Measurements from ENCODE around the gene GCHFR.

The GCHFR gene

GRCh38 chr15:40751745-40752144 is 12.1 kb upstream of the GCHFR start:
- intact Hi-C loops (cut with DNase I) = loop anchor here (10.0 kb wide), 2 partner anchors 143 to 187 kb away; partner anchors contain the start of genes CCDC32, RPUSD2 and VPS18
- DNase-seq = no peak

GRCh38 chr15:40754574-40754882 is 9.3 kb upstream of the GCHFR start:
- intact Hi-C loops (cut with DNase I) = loop anchor here (10.0 kb wide), 2 partner anchors 140 to 190 kb away; partner anchors contain the start of genes CCDC32, RPUSD2 and VPS18

GRCh38 chr15:40754883-40755811 is 8.7 kb upstream of the GCHFR start, which contains the start of gene RMDN3:
TSS of gene RMDN3 (minus strand) at chr15:40755254. CDS start at chr15:40754783, 471 bp downstream.
- intact Hi-C loops (cut with DNase I) = loop anchor here (1.0 to 10.0 kb wide), 3 partner anchors 52 to 190 kb away; partner anchors contain the start of genes CCDC32, DNAJC17, RPUSD2 and VPS18
- DNase-seq = peak; percentile 67 to 97 (median 93)

More at GRCh38 chr15:40754574-40754882, 9.3 kb upstream of the GCHFR start:
- peak in 6 of 42 donors; percentile 8 to 53 (median 34) for DNase-seq

DNA sequence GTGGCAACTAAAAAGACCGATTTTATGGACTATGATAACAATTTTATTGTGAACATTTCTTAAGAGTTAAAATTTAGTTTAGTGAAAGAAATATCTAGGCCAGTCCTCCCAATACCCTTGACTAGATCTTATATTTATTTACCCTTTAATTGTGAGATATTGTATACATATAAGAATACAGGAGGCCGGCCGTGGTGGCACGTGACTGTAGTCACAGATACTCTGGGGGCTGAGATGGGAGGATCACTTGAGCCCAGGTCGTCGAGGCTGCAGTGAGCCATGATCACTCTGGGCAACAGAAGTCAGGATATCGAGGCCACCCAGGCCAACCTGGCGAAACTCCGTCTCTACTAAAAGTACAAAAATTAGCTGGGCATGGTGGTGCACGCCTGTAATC is 8.1 kb upstream of the GCHFR start:
- no peak for DNase-seq
- intact Hi-C loops (cut with DNase I) = loop anchor here (1.0 to 10.0 kb wide), 3 partner anchors 51 to 191 kb away; partner anchors contain the start of genes CCDC32, DNAJC17, RPUSD2 and VPS18

- intact Hi-C loops (cut with DNase I) = loop anchor here (10.0 kb wide), 2 partner anchors 138 to 192 kb away; partner anchors contain the start of genes CCDC32, RPUSD2 and VPS18
- DNase-seq = no peak
Observed at GRCh38 chr15:40756938-40757337, 6.9 kb upstream of the GCHFR start.

DNA sequence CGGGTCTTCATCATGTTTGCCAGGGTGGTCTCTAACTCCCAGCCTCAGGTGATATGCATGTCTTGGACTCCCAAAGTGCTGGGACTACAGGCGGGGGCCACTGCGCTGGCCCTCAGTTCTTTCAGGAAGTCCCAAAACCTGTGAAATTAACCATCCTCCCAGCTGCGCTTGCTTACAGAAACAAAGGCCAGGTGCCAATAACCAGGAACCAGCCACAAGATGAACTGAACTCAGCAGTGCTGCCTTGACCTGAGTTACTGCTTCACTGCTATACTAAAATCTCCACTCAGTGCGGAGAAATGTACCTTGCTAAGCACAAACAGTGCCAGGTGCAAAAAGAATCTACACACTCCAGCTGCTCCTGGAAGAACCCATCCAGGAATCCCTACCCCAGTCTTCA is 3.9 kb upstream of the GCHFR start:
- DNase-seq = no peak
- intact Hi-C loops (cut with DNase I) = loop anchor here (10.0 kb wide), 2 partner anchors 135 to 195 kb away; partner anchors contain the start of genes CCDC32, RPUSD2 and VPS18

DNA sequence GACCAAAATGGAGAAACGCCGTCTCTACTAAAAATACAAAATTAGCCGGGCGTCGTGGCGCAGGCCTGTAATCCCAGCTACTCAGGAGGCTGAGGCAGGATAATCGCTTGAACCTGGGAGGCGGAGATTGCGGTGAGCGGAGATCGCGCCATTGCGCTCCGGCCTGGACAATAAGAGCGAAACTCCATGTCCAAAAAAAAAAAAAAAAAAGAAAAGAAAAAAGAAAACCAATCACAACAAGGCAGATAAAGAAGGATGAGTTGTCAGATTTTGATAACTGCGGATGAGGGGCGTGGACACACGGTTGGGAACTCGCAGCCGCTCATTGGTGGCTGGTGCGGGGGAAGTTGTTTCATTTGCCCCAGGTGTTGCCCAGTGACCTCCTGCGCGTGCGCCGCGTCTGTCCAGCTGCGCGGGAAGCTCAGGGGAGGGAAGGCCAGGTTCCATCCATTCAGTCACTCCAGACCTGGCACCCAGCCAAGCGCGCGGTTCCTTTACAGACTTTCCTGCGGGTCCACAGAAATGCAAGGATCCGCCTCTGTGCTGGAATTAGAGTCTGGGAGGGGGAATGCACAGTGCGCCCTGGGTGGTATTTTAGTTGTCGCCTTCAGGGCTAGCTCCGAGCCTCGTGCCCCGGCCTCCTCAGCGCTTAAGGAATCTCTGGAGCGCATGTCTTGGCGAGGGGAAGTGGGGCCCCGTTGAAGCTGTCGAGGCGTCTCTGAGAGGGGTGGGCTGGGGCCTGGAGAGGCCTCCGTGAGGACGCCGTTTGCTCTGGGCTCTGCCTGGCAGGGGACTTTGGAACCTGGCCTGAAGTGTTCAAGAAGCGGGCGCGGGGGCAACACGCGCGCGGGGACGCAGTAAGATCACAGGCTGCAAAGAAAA is 708 bp upstream of the GCHFR start:
- peak in 26 of 42 donors; percentile 25 to 72 (median 48) for DNase-seq
- intact Hi-C loops (cut with DNase I) = no loop called here

DNA sequence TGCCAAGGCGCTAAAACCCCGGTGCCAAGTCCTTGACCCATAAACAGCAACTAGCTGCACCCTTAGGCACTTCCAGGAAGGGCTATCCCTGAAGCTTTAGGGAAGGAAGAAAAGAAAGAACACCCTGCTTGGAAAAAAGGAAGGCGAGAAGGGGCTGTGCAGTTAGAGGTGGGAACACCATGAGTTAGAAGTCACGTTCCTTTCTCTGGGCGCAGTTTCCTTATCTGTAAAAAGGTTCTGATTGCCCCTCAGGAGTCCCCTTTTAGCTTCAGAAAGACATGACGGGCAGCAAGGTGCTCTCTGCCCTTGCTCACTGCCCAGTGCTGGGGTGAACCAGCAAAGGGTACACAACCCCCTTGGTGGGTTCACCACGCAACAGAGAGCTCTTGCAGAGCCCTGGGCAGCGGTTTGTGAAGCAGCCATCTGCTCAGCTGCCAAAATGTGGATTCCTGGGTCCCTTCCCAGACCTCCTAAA is 798 bp downstream of the GCHFR start:
- no peak for DNase-seq
- intact Hi-C loops (cut with DNase I) = no loop called here

GRCh38 chr15:40766194-40766815 is 2.4 kb downstream of the GCHFR start:
- intact Hi-C loops (cut with DNase I) = no loop called here
- peak in 1 of 42 donors; percentile 12 for DNase-seq

GRCh38 chr15:40766906-40767837 is 3.3 kb downstream of the GCHFR start:
- DNase-seq = no peak
- intact Hi-C loops (cut with DNase I) = no loop called here

- intact Hi-C loops (cut with DNase I) = no loop called here
- DNase-seq = no peak
Observed at GRCh38 chr15:40767838-40768500, 4.1 kb downstream of the GCHFR start.

DNA sequence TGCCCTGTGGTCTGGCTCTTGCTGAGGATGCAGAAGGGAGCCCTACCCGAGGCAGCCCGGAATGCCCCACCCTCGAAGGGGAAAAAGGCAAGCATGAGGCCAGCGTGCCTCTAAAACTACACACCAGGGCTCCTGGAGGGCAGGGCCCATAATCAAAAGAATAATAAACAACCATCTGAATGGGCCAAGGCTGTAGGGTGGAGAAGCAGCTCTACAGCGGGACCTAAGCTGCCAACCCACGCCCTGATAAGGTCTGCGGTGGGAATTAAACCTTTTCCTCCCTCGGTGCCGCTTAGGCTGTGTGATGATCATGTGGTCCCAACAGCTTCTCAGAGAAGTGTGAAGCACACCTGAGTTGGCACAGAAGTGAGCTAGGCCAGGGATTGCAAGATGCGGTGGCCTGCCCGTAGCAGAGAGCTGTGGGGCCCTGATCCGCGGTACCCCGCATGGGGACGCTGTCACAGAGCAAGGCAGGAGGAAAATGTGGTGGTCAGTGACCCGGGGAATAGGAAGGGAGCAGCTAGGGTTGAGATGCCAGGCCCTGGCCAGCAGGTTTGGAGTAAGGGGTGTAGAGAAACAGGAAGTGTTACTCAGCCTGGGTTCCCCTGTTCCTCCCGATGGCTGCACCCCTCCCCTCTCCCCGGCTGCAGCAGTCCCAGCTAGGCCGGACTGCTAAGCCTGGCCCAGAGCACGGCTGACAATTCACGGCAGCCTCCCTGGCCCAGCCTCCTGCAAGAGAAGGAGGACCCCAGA is 4.8 kb downstream of the GCHFR start:
- DNase-seq = no peak
- intact Hi-C loops (cut with DNase I) = no loop called here

DNA sequence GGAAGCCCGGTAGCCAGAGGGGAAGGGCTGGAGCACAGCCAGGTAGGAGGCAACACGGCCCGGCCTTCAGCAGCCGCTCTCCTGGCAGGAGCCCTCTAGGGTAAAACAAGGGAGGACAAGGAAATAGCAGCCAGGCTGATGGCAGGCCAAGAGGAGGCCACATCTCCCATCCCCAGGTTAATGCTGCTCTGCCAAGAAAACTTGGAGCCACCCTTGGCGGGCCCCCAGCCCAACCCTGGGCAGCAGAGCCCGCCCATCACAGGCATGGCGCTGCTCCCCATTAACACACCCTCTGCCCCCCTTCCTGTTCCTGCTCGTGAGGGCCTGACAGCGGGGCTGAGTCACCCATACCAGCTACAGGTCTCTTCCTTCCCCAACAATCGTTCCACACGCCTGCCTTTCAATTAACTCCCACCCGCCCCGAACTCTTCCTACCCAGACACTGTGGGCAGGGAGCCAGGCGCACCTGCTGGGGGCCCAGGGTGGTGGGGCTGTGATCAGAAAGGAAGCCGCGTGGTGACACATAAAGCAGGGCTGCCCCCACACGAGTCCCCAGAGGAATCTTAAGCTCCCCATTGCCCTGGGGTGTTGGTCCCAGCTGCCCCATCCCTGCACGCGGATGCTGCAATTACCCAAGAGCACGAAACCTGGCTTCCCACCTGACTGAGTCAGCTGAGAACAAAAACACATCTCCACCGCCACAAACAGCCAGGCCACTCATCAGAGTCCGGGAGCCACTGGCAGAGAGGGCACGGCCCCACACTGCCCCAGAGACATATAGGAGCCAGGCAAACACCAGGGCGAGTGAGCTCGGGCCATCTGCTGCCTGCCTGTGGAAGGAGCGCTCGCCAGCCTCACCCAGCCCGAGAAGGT is 5.6 kb downstream of the GCHFR start, which contains the start of gene C15orf62:
C15orf62 (plus strand) TSS at position 707 of the 873 bp plus-strand sequence. CDS start 516 bp downstream, outside the sequence.
- peak in 41 of 42 donors; percentile 40 to 92 (median 73) for DNase-seq
- intact Hi-C loops (cut with DNase I) = no loop called here

DNA sequence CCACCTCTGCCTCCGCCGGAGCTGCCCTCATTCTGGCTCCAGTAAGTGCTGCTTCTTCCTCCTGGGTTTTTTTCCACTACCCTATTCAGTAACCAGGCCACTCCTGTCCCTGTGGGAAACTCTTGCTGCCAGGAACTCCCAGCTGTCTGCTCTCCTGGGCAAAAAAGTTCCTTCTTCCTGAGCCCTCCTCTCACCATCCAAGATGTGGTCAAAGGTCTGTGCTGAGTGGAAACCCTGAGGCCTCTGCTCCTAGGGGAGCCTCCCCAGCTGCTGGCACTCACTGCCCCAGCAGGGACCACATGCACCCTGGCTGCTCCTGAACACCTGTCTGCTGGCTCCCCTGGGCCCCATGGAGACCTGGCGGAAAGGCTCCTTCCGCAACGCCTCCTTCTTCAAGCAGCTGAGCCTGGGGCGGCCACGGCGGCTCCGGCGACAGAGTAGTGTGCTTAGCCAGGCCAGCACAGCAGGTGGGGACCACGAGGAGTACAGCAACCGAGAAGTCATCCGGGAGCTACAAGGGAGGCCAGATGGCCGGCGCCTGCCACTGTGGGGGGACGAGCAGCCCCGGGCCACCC is 6.4 kb downstream of the GCHFR start:
- intact Hi-C loops (cut with DNase I) = no loop called here
- DNase-seq = no peak

DNA sequence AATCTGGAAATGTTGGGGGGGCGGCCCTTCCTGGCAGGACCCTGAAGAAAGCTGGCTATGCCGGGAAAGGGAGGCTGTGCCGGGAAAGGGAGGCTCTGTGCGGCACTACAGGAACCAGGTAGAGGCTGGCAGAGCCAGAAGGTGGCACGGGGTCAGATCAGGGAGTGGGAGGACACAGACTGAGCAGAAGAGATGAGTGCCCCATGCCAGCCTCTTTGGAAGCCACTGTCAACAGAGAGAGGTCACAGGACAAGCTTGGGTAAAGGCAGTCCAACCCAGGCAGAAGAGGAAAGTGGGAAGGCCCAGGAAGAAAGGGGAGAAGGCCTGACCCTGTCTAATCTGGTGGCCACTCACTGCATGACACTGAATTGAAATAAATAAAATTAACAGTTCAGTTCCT is 7.4 kb downstream of the GCHFR start:
- peak in 1 of 42 donors; percentile 6 for DNase-seq
- intact Hi-C loops (cut with DNase I) = no loop called here

All from head of caudate nucleus (tissue), 42 donors.